ENCODE data around the gene CEBPG.

- TF ChIP-seq CTCF (conservative IDR thresholded peaks at IDR 0.05 in 1 of 2, IDR thresholded peaks at IDR 0.05 in 1 of 2; ENCODE audit: low read depth in 1 of 2, low read length in 2 of 2) (no peak), EZH2 (IDR thresholded peaks at IDR 0.05; ENCODE audit: low read length, missing control alignments) (no peak)
These were observed 46.2 kb downstream of the CEBPG start for GRCh38 chr19:33419788-33420130.

All from fibroblast of lung (primary cell).